Neural progenitor cell (in vitro differentiated cells): ENCODE data around the gene GNRHR. TPM values are rescaled to one million over a fixed set of nuclear protein-coding genes. Genes with fewer than 3 reads are reported as not detected.
"Not testable (repeated sequence)": the region's sequence is repeated elsewhere in the genome, so short reads cannot be mapped to it uniquely, and the experiment has no call there.

Experiments
- DNase-seq: peaks from one replicate; pipeline ENCODE4 v3.0.0-alpha.2; 2016; ENCODE audit warnings: low spot score
- H2AFZ ChIP-seq: fragments of 200-600 bp; sonication (generic); replicated peaks from 2 replicates; pipeline ENCODE4 v1.6.1; 2016; ENCODE audit warnings: antibody characterized with exemption
- H3F3A ChIP-seq: fragments of 200-600 bp; sonication (generic); 2 replicates; pipeline ENCODE4 v1.6.1; 2016; ENCODE audit warnings: antibody characterized with exemption, low read depth
- H3K27ac ChIP-seq: fragments of 200-600 bp; sonication (generic); 2 replicates; pipeline ENCODE4 v1.5.1; 2016; ENCODE audit warnings: mild to moderate bottlenecking
- H3K27me3 ChIP-seq: fragments of 200-600 bp; sonication (generic); 2 replicates; pipeline ENCODE4 v1.6.1; 2016; ENCODE audit warnings: mild to moderate bottlenecking, moderate library complexity
- H3K36me3 ChIP-seq: fragments of 200-600 bp; sonication (generic); 2 replicates; pipeline ENCODE4 v1.5.1; 2016
- H3K4me1 ChIP-seq: fragments of 200-600 bp; sonication (generic); 2 replicates; pipeline ENCODE4 v1.6.1; 2016; ENCODE audit warnings: mixed run types
- H3K4me2 ChIP-seq: fragments of 200-600 bp; sonication (generic); 2 replicates; pipeline ENCODE4 v1.6.1; 2016
- H3K4me3 ChIP-seq: fragments of 200-600 bp; sonication (generic); 2 replicates; pipeline ENCODE4 v1.5.1; 2016
- H3K79me2 ChIP-seq: fragments of 200-600 bp; sonication (generic); 2 replicates; pipeline ENCODE4 v1.6.1; 2016; ENCODE audit warnings: low read depth
- H3K9ac ChIP-seq: fragments of 200-600 bp; sonication (generic); 2 replicates; pipeline ENCODE4 v1.6.1; 2016
- H3K9me3 ChIP-seq: fragments of 200-600 bp; sonication (generic); 2 replicates; pipeline ENCODE4 v1.5.1; 2016; ENCODE audit warnings: low read depth
- H4K20me1 ChIP-seq: fragments of 200-600 bp; sonication (generic); 2 replicates; pipeline ENCODE4 v1.6.1; 2016; ENCODE audit warnings: low read depth
- H3K27ac Mint-ChIP-seq: 3 replicates; pipeline ENCODE4 v1.8.0; 2021; ENCODE audit warnings: mixed read lengths
- H3K27me3 Mint-ChIP-seq: 2 replicates; pipeline ENCODE4 v1.8.0; 2022; ENCODE audit warnings: low read depth, mild to moderate bottlenecking, inconsistent platforms, moderate library complexity, mixed read lengths; ENCODE audit not compliant: insufficient read depth
- H3K36me3 Mint-ChIP-seq: 3 replicates; pipeline ENCODE4 v1.8.0; 2021; ENCODE audit warnings: mixed read lengths
- H3K4me1 Mint-ChIP-seq: 3 replicates; pipeline ENCODE4 v1.8.0; 2021; ENCODE audit warnings: mixed read lengths
- H3K4me3 Mint-ChIP-seq: 3 replicates; pipeline ENCODE4 v1.8.0; 2021; ENCODE audit warnings: mild to moderate bottlenecking, moderate library complexity, mixed read lengths
- H3K9me3 Mint-ChIP-seq: 3 replicates; pipeline ENCODE4 v1.8.0; 2020; ENCODE audit warnings: mixed read lengths
- EZH2 ChIP-seq: fragments of 200-600 bp; sonication (generic); IDR thresholded peaks from 2 replicates; pipeline ENCODE4 v1.6.1; 2017; ENCODE audit warnings: antibody characterized with exemption, mild to moderate bottlenecking, moderate library complexity
- EZH2phosphoT487 ChIP-seq: fragments of 200-600 bp; sonication (generic); IDR thresholded peaks from 2 replicates; pipeline ENCODE4 v1.6.1; 2017; ENCODE audit warnings: antibody characterized with exemption
- total RNA-seq: library from RNA; depleted of rRNA; stranded (reverse); fragments of >200 nt; gene quantifications from 2 replicates; pipeline ENCODE4 v1.2.3, GENCODE V29; 2015; ENCODE audit warnings: low replicate concordance
- TF ChIP-seq, protein P1 (sequence below): fragments of 200-600 bp; sonication (generic); IDR thresholded peaks from 2 replicates; pipeline ENCODE4 v1.5.1; 2017; ENCODE audit warnings: antibody characterized with exemption, mild to moderate bottlenecking

The GNRHR gene
- total RNA-seq, 1 donor from 2014 or later: not detected

DNA sequence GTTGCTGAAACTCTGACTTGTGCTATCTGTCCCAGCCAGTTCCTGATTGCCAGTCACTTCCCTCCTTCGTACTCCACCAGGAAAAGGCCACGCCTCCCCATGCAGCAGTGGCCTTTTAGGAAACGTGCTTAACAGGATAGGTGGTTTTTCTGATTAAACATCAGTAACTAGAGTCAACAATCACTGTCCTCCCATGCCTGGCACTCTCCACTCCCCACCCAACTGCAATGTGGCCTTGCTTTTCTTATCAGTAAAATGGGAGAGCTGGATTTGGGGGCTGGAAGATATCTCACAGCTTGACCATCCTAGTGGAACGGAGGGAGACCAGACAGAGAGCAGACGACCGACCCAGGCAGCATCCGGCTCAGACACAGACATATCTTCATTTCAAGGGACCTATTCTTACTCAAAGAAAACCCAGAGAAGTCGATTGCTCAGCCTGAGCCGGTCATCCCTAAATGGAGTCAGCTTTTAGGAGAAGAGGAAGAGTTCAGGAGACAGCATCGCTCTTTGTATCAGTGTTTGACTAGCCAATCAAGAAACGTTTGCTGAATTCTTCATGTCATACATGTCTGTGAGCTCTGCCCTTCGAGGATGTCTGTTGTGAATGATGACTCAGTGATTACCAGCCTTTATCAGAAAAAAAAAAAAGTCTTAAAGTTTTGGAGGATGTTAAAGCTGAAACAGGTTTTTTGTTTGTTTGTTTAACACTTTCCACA lies 40.5 kb downstream of the GNRHR start:
- Mint-ChIP-seq H3K4me3 (no peak overlapping the region), H3K36me3 (peaks cover 7% of the 10 kb centered on the region)
- H3K4me2 ChIP-seq: no peak overlapping the region

DNA sequence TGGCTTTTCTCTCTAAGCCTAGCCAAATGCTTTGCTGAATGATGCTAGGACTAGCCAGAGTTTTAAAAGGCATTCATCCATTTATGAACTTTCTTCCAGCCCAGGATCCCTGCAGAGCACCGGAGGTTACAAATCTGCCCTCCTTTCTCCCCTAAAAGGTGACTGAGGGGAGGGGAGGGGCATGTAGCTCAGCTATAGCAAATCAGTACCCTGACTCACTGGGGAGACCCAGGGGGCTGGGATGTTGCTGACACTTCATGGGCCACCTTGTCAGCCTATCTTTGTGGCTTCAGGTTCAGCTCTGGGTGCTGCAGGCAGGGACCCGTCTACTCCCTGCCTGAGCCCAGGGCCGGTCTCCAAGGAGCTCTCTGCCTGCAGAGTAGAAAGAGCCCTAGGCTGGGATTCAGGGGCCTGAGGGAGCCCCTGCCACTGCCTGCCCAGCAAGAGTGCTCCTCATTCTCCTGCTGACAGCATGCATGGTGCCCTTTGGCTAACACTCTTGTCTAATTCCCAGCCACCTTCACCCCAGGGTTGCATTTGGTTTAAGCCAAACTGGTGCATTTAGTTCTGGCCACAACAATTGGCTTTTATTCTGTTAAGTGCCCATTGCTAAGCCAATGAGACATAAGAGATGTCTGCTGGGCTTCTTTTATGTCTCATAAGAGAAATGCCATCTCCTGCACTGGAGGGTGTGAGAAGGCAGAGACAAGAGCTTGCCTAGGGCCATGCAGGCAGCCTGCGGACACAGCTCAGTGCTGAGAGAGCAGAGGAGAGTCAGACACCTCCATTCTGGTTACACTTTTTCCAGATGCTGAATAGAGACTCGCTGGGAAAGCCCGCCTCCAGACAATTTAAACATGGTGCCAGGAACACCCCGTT lies 41.3 kb downstream of the GNRHR start:
- no peak overlapping the region for H3K4me3 Mint-ChIP-seq
- Histone ChIP-seq H3F3A (no peaks in the 10 kb centered on the region), H3K9ac (no peak overlapping the region), H3K27me3 (no peaks in the 10 kb centered on the region), H4K20me1 (no peaks in the 10 kb centered on the region), H3K4me2 (no peak overlapping the region), H3K4me3 (no peak overlapping the region), H3K27ac (no peak overlapping the region), H3K4me1 (peaks cover 17% of the 10 kb centered on the region), H3K79me2 (peaks cover 21% of the 10 kb centered on the region), H3K36me3 (no peaks in the 10 kb centered on the region), H2AFZ (no peak overlapping the region), H3K9me3 (no peaks in the 10 kb centered on the region)
- H3K27ac Mint-ChIP-seq: no peak overlapping the region
- peaks cover 7% of the 10 kb centered on the region for H3K36me3 Mint-ChIP-seq
- H3K27me3 Mint-ChIP-seq: peaks cover 2% of the 10 kb centered on the region
- peaks cover 21% of the 10 kb centered on the region for H3K4me1 Mint-ChIP-seq
- TF ChIP-seq EZH2phosphoT487 (no peak), EZH2 (no peak)
- TF ChIP-seq, protein P1, sequence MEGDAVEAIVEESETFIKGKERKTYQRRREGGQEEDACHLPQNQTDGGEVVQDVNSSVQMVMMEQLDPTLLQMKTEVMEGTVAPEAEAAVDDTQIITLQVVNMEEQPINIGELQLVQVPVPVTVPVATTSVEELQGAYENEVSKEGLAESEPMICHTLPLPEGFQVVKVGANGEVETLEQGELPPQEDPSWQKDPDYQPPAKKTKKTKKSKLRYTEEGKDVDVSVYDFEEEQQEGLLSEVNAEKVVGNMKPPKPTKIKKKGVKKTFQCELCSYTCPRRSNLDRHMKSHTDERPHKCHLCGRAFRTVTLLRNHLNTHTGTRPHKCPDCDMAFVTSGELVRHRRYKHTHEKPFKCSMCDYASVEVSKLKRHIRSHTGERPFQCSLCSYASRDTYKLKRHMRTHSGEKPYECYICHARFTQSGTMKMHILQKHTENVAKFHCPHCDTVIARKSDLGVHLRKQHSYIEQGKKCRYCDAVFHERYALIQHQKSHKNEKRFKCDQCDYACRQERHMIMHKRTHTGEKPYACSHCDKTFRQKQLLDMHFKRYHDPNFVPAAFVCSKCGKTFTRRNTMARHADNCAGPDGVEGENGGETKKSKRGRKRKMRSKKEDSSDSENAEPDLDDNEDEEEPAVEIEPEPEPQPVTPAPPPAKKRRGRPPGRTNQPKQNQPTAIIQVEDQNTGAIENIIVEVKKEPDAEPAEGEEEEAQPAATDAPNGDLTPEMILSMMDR: no peak
- DNase-seq: peak; percentile 26
- peaks cover 7% of the 10 kb centered on the region for H3K9me3 Mint-ChIP-seq

More for the DNA sequence above, 40.5 kb downstream of the GNRHR start:
- Histone ChIP-seq H3K36me3 (no peaks in the 10 kb centered on the region), H4K20me1 (no peaks in the 10 kb centered on the region), H3K27ac (no peak overlapping the region), H3K27me3 (no peaks in the 10 kb centered on the region), H3K9me3 (no peaks in the 10 kb centered on the region), H3K4me1 (peaks cover 17% of the 10 kb centered on the region), H3K4me3 (no peak overlapping the region), H3F3A (no peaks in the 10 kb centered on the region), H2AFZ (no peak overlapping the region), H3K79me2 (peaks cover 13% of the 10 kb centered on the region), H3K9ac (no peak overlapping the region)
- H3K4me1 Mint-ChIP-seq: peaks cover 21% of the 10 kb centered on the region
- H3K27ac Mint-ChIP-seq: no peak overlapping the region
- H3K27me3 Mint-ChIP-seq: peaks cover 2% of the 10 kb centered on the region
- TF ChIP-seq EZH2phosphoT487 (no peak), EZH2 (no peak)
- TF ChIP-seq, protein P1: no peak
- peaks cover 3% of the 10 kb centered on the region for H3K9me3 Mint-ChIP-seq
- DNase-seq: no peak

DNA sequence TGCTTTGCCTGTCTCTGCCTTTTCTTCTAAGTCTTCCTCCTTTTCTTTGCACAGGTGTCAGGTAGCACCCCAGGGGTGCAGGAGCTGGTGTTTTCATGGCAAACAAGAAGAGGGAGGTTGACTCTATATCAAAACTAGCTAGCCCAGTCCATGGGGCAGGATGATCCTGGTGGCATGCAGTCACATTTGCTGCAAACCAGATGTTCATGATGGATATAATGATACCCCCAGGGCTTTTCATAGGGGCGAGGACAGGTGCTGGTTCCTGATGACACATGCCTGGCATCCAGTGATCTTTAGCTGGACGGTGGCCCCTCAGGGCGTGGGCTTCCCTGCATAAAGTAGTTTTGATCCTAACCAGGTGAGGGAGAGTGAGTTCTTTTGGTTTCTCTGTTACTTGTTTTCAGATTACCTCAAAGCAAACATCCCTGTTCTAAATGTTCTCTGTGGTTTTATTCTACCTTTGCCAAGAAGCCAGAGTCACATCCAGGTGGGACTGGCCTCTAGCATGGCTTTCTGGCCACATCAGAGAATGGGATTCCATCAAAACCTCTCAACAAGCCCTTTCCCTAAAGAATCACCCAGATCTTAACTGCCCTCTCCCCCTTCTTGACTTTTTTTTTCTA lies 42.1 kb downstream of the GNRHR start:
- Histone ChIP-seq H3K27me3 (no peaks in the 10 kb centered on the region), H3K79me2 (peaks cover 28% of the 10 kb centered on the region), H4K20me1 (no peaks in the 10 kb centered on the region), H2AFZ (no peak overlapping the region), H3K4me1 (peaks cover 17% of the 10 kb centered on the region), H3K9ac (no peak overlapping the region), H3K4me2 (no peak overlapping the region), H3F3A (no peaks in the 10 kb centered on the region), H3K4me3 (no peak overlapping the region), H3K36me3 (no peaks in the 10 kb centered on the region), H3K27ac (no peak overlapping the region), H3K9me3 (no peaks in the 10 kb centered on the region)
- TF ChIP-seq, protein P1: no peak
- TF ChIP-seq EZH2phosphoT487: no peak
- no peak for TF ChIP-seq EZH2
- Mint-ChIP-seq H3K27ac (no peak overlapping the region), H3K9me3 (peaks cover 8% of the 10 kb centered on the region), H3K36me3 (peaks cover 7% of the 10 kb centered on the region), H3K4me1 (peaks cover 21% of the 10 kb centered on the region), H3K27me3 (peaks cover 2% of the 10 kb centered on the region), H3K4me3 (no peak overlapping the region)
- DNase-seq: no peak

DNA sequence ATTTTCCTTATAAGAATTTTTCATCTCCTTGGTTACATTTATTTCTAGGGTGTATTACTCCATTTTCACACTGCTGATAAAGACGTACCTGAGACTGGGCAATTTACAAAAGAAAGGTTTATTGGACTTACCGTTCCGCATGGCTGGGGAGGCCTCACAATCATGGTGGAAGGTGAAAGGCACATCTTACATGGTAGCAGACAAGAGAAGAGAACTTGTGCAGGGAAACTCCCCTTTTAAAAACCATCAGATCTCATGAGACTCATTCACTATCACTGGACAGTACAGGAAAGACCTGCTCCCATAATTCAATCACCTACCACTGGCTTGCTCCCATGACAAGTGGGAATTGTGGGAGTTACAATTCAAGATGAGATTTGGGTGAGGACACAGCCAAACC lies 47.5 kb downstream of the GNRHR start:
- not testable (repeated sequence) for H4K20me1 ChIP-seq, H3K4me3 Mint-ChIP-seq, H3K9me3 Mint-ChIP-seq, H3K27me3 Mint-ChIP-seq, H3K4me2 ChIP-seq, H2AFZ ChIP-seq, H3F3A ChIP-seq, DNase-seq, H3K36me3 Mint-ChIP-seq, H3K4me3 ChIP-seq, H3K9me3 ChIP-seq, H3K36me3 ChIP-seq, H3K27me3 ChIP-seq, H3K27ac Mint-ChIP-seq, H3K9ac ChIP-seq, H3K27ac ChIP-seq
- H3K4me1 Mint-ChIP-seq: peaks cover 12% of the 10 kb centered on the region
- Histone ChIP-seq H3K4me1 (peaks cover 11% of the 10 kb centered on the region), H3K79me2 (peaks cover 63% of the 10 kb centered on the region)
